ENCODE measurements around the gene CNPPD1.

Gene CNPPD1

DNA sequence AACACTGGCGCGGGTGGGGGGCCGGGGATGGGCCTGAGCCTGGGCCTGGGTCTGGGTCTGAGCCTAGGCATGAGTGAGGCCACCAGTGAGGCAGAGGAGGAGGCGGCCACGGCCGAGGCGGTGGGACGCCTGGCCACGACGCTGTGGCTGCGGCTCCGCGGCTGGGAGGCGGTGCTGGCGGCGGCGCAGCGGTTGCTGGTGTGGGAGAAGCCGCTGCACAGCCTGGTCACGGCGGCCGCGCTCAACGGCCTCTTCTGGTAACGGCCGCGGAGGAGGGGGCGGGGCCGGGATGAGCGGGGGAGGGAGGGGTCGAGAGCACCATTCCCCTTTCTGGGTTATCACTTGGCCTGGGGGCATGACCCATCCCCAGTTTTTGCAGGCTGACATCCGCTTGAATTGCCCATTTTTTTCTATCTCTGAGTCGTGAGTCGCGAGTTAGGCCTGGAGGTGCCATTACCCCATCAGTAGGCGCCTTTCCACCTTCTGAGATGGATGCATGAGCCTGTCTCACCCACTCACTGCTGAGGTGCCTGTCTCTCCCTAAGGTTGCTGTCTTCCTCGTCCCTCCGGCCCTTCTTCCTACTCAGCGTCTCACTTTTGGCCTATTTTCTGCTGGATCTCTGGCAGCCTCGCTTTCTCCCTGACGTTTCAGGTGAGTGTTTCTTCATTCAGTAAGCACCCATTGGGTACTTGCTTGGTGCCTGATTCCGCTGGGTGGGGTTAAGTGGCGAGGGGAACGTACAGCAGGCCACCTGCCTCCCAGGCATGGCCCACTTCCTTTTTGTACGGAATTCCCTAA, 1.9 kb upstream of the CNPPD1 start:
- peak in 1 of 2 experiments; percentile 13 for DNase-seq

DNA sequence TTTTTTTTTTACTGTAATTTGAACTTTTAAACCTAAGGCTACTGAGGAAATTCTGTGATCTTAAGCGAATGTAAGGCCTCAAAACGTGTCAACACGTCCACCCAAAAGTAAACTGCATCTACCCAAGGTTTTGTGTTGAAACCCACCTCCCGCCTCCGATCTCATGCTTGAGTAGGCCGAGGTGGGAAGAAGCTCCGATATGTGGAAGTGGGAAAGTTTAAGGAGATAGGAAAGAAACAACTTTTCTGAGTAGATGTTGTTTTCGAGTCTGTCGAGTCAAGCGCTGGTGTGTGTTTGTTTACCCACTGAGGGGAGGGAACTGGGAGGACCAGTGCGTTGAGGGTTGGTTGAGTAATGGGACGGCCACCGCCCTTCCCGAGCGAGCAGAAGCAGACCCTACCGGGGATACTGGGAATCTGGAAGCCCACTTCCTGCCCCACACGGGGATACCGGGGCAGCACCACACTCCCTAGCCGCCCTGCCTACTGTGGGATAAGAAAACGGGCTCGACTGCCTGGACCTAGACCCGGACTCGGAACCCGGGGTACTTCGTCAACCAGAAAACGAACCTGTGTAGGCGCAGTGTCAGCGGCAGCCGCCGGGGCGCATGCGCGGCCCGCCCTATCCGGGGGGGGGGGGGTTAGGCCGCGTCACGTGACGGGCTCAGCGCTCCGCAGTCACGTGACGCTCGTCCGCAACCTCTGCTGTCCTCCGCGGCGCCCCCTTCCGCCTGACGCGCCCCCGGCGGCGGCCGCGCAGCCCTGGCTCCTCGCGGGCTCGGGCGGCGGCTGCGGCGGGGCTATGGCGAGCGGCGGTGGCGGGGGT, 1.0 kb upstream of the CNPPD1 start, which contains the start of gene RETREG2:
RETREG2 (plus strand) TSS at position 724 of the 825 bp plus-strand sequence; CDS start at position 802, 78 bp downstream.
- peak; percentile 65 to 81 for DNase-seq

DNA sequence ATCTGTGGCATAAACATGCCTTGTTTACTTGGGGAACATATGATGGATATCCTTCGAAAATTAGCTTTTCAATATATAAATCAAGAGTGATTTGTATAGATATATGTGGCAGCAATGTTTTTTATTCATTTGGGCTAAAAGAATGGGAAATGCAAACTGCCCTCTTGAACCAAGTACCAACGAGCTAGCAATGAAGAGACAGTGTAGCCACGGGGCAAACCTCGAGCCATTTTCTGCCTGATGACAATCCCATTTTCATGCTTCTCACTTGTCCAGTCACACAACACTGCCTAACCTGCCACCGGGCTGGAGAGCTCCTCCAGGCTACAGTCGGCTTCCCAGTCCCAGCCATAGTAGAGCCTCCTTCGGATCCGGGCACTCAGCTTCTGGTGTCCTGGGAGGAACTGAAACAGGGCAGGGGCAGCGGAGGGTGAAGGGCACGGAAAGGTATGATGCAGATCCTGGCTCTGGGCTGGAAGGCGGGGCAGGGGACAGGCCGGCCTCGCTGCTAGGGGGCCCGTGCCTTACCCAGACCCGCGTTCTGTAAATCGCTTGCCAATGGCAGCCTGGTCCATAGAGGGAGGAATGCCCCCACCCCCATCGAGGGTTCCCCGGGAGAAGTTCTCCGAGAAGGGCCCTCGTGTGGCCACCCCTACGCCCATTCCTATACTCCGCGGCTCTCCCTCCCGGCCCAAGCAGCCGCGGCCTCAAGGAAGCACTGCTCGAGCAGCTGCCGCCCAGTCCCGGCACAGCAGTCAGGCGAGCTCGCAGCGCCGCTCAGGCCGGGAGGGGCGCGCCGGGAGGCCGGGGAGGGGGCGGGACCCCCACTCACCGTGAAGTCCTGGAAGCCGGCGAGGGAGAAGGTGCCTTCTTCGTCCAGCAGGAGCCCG, 552 bp downstream of the CNPPD1 start:
- DNase-seq, result peak; percentile 24 to 70

DNA sequence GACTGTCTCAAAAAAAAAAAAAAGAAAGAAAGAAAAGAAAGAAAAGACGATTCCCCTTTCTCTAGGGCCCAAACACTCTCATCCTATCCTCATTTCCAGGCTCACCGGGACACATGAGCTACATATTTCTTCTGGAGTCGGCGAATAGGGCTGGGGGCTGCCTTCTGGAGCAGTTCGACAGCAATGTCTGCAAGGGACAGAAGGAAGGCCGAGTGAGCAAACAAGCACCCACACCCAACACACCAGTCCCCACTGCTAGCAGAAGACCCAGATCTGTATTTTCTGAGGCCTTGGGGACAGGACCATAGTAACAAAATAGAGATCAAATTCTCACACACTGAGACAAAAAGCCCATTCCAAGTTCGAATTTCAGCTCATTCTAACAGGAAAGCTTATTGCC, 1.2 kb downstream of the CNPPD1 start:
- DNase-seq, result no peak

DNA sequence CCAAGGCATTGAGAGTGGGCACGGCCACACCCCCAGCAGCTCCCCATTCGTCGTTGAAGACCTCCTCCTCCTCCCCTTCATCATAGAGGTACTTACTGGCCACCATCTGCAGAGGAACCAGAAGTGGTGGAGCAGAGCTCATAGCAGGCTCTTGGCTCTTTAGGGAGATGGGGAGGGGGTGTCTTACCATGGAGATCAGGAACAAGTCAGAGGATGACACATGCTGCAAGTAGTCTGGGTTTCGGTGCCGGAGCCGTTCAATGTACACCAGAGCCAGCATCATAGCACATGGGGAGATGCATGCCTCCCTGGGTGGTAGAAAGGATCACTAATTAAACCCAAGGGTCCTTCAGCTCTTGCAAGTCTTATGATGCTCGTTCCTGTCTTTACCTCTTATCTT, 1.9 kb downstream of the CNPPD1 start:
- DNase-seq, result no peak

DNA sequence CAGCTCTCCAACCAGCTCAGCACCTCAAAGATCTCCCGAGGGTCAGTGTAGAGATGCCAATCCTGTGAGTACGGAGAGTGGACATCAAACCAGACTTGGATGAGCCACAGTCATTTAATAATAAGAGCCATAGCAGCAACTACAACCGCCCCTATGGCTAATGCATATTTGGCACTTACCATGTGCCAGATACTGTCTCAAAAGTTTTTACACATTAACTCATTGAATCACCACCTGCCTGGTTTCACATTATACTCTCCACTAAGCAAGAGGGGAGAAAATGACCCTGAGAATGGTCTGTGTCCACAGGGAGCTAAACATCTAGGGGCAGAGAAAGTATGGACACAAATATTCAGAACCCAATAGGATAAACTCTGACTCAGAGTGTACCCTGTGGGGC, 2.6 kb downstream of the CNPPD1 start:
- no peak for DNase-seq

GRCh38 chr2:219173176-219173575, 3.5 kb downstream of the CNPPD1 start:
- no peak for DNase-seq

DNA sequence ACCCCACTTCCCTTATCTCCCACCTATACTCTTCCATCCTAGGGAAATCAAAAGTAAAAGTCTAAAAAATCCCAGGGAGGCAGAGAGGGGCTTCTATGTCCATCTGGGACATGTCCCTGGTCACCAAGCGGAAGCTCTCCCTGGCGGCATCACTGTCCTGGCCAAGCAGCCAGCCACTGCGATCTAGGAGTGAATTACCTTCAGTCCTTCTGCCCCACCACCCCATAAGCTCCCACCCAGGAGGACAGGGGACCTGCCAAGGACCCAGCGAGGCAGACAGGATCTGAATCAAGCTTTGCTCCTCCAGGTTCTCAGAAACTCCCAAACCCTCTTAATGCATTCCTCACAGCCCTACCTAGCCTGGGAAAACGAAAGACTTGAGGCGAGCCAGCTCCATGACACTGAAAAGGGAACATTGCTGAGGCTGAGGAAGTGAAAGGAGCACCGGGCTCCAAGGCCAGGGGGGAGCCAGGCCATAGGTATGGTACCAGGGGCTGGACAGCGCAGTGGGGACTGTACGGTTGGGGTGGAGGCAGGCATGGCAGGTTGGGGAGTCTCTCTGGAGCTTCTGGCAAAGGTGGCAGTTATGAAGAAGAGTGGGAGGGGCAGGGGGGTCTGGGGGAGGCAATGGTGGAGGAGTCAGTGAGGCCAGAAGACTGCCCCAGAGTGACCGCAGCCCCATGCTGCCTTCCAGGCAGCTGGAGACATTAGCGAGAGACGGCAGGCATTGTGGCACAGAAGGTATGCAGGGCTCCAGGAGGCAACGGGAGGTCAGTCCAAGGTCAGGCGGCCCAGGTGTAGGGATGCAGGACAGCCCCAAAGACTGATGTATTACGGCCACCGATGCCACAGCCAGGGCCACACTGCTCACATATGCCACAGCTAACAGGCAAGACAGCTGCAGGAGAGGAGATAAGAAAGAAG, 4.2 kb downstream of the CNPPD1 start:
- no peak for DNase-seq

GRCh38 chr2:219171231-219171651, 5.5 kb downstream of the CNPPD1 start:
- peak; percentile 18 to 28 for DNase-seq

GRCh38 chr2:219169930-219170654, 6.6 kb downstream of the CNPPD1 start, which contains the start of gene SLC23A3:
SLC23A3 (minus strand) TSS chr2:219170029; CDS start chr2:219169984, 45 bp downstream.
- DNase-seq, result no peak

DNA sequence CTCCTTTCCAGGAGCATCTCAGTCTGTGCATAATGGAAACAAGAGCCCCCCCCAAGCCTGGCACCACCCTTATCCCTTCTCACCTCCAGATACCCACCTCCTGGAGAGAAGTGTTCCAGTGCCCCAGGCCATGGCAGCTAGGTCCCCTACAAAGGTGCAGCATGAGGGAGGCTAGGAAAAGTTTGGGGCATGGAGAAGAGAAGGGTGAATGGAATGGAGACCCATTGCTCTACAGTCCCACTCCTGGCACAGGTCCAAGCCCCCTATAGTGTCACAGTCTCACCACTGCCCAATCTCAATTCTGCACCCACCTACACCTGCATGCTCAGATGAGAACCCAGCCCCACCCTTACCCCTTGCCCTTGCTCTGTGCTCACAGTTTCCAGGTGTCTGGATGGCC, 7.8 kb downstream of the CNPPD1 start:
- no peak for DNase-seq

DNA sequence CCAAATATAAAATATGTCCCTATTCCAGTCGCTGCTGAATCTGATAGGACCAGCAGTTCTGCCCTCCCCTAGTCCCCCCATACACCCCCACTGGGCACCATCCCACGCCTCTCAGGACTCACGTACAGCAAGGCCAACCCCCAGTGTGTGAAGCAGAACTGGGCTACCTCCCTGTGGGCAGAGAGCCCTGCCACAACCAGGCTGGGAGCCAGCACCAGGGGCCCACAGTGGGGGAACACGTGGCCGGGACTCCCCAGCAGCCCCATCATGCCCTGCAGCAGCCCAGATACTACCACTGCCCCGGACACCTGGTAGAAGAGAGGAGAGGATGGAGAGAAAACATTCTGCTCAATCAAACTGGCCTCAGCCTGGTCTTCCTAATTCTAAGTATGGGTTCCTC, 8.2 kb downstream of the CNPPD1 start:
- no peak for DNase-seq

DNA sequence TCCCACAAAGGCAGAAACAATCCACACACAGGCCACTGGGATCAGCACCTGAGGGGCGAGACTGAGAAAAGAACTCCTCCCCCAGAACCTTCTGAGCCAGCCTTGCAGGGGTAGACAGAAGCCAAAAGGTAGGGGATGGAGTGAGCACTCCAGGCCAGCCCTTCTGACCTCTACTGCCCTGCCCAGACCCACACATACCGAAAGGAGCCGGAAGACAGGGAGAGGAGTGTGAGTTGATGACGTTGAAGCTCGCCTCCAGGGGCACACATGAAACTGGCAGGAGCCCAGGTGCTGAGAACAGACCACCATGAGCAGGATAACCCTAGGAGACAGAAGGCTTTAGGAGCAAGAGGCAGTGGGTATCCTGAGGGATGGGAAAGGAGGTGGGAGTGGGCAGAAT, 8.7 kb downstream of the CNPPD1 start:
- DNase-seq, result no peak

- DNase-seq, result no peak
These were observed 11.4 kb downstream of the CNPPD1 start for GRCh38 chr2:219165058-219165911.

DNA sequence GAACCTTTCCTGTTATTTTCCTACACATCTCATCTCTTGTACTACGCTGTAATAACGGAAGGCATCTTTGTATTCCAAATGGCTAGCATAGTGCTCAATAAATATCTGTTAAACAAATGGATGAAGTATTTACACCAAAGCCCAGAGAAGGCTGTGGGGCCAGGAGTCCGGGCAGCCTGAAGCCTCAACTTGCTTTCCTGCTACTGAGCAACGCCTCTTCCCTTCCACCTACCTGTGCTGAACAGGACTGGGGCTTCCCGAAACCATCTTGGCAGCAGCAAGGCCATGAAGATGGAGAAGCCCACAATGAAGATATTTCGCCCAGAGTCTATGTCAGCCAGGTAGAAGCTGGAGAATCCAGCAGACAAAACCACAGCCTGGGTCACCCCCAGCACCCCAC, 13.6 kb downstream of the CNPPD1 start:
- DNase-seq, result no peak

DNA sequence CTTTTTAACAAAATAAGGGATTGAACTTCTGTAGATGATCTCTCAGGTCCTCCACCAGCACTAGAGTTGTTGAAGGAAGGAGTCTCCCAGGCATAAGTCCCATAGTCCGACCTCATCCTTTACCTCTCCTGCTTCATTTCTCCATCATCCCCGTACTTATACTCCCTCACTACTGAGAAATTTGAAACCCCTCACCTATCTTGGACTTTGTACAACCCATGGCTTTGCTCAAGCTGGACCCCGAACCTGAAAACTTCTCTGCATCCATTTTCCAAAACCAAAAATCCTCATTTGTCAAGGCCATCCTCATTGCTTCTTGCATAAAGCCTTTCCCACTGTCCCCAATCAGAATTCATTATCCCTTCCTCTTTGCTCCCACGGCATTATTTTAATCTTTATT, 15.6 kb downstream of the CNPPD1 start:
- no peak for DNase-seq

GRCh38 chr2:219160186-219161017, 16.3 kb downstream of the CNPPD1 start, which contains the start of gene NHEJ1:
NHEJ1 (minus strand) TSS chr2:219160815; CDS start chr2:219158362, 2,453 bp downstream.
- DNase-seq, result peak; percentile 86 to 87

DNA sequence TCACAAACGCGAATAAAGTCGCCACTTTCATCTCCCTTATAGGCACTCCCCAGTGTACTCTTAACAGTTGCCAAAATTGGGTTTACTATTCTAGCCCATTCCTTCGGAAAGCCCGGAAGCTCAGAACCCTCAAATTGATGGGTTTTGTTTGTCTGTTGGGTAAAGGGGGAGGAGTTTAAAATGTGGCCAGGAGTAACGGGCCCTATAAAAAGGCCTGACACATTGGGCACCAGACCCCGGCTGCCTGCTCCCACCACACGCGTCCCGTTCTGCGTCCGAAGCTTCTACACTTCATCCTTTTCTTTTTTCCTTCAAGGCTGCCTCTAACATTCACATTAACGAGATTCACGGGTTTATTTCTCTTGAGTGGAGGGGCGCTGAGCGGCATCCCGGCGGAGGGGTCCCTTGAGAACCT, 16.9 kb downstream of the CNPPD1 start:
- DNase-seq, result peak in 1 of 2 experiments; percentile 28

DNA sequence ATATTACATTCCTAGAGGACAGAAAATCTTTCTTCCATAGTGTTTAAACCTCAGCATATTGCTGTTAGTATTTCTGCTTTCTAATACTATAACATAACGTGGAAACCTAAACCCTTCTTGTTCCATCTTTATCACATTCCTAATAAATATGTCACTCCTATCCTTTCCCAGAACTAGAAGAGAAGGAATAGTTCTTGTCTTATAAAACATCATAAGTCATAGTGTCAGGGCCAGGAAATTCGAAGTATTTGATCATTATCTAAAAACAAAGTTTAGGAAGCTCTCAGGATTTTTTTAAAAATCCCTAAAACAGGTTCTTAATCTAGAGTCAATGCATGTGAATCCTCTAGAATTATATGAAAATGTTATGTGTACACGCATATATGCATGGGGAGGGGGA, 18.1 kb downstream of the CNPPD1 start:
- DNase-seq, result no peak

All from SHP77 (cell line).